Esophagus muscularis mucosa (tissue), 4 donors: ENCODE measurements around the gene ARPC5L.
"Not testable (repeated sequence)": the region's sequence is repeated elsewhere in the genome, so short reads cannot be mapped to it uniquely, and the experiment has no call there.

Experiments used
- CTCF ChIP-seq, 3 experiments: fragments of 200-600 bp in 2 of 3; fragments of 450-650 bp in 1 of 3; sonication (generic) in 2 of 3; IDR thresholded peaks; one replicate each; pipeline ENCODE4 v1.5.1; 2017 to 2019; ENCODE audit warnings: antibody characterized with exemption in 3 of 3, mild to moderate bottlenecking in 2 of 3, moderate library complexity in 1 of 3
- EP300 ChIP-seq: sonication (generic); formaldehyde crosslinking; IDR thresholded peaks from one replicate; pipeline ENCODE4 v1.6.1; 2017; ENCODE audit warnings: antibody characterized with exemption
- POLR2AphosphoS5 ChIP-seq, 2 donors: sonication (generic); formaldehyde crosslinking; IDR thresholded peaks; one replicate each; pipeline ENCODE4 v1.6.1; 2017; ENCODE audit warnings: antibody characterized with exemption in 2 of 2

- not testable (repeated sequence) for TF ChIP-seq EP300; CTCF (IDR thresholded peaks at IDR 0.05); POLR2AphosphoS5 (IDR thresholded peaks at IDR 0.05)
Observed at GRCh38 chr9:124838567-124839275, 23.2 kb upstream of the ARPC5L start.
